ENCODE measurements around the gene EXOC5.

The EXOC5 gene

DNA sequence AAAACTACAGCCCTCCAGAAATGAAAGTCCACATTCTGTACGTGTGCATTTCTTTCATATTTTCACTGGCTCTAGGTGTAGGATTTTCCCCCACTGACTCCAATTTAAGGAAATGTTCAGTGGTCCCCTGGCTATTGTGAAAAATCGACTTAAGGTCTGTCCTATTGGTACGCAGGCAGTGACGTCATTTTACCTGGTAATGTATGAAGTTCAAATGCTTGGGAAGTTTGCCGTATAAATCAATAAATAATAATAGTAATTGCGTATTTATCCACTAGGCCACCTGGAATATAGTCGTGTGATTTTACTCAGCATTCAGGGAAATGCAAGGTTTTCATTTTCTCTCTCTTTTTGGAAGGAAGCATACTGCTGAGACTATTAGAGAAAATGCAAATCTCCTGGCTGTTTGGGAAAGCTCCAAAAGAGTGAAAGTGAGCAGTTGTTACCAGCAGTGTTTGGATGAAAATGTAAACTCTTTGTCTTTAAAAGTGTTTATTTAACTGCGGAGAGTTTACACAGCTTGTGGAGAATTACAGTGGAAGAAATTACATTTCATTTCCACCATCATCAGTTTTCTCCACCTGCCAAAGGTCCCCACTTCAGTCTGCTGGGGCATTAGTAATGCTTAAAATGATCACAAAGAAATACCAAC, 107.0 kb downstream of the EXOC5 start:
- no peak for DNase-seq (ENCODE audit: low read depth in 2 of 2)

DNA sequence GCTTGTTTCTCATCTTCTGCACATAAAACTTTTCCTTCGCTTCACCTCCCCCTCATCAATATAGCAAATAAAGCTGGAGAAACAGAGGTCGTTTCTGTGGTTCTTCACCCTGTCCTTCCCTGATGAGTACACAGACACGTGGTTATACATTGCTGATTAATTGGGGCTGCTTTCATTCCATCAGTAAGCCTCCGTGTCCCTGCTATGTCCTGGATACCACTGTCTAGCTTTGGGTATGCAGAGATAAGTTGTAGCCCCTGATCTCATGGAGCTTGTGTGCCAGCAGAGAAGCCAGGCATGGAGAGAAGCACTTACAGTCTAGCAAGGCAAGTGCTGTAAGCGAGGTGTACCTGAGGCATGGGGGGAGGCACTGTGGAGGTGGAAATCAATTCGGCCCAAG, 108.4 kb downstream of the EXOC5 start:
- DNase-seq (ENCODE audit: low read depth in 2 of 2): no peak

DNA sequence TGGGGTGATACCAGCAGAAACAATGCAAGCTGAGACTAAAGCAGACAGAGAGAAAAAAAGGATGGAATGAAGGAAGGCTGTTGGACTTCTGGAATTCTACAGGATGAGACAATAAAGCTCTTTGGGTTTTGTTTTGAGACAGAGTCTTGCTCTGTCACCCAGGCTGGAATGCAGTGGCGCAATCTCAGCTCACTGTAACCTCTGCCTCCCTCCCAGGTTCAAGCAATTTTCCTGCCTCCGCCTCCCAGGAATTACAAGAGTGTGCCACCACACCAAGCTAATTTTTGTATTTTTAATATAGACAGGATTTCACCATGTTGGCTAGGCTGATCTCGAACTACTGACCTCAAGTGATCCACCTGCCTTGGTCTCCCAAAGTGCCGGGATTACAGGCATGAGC, 115.4 kb downstream of the EXOC5 start:
- DNase-seq (ENCODE audit: low read depth in 2 of 2): no peak

Data from stimulated activated CD4-positive, alpha-beta T cell treated with anti-CD3 and anti-CD28 coated beads, Interleukin-1b, Interleukin-23, amount 100 ng/mL, for 4 hours (primary cell).